CD4-positive, alpha-beta T cell treated with Interleukin-12 subunit alpha and Interleukin-12 subunit beta, for 1 hour (primary cell): ENCODE data around the gene UBE2QL1.
"Not testable (repeated sequence)": the region's sequence is repeated elsewhere in the genome, so short reads cannot be mapped to it uniquely, and the experiment has no call there.

ENCODE experiments used
- DNase-seq: peaks from one replicate; pipeline ENCODE4 v3.0.0-alpha.2; 2020

UBE2QL1 gene

GRCh38 chr5:6501701-6502100 is 53.0 kb downstream of the UBE2QL1 start:
- DNase-seq, result no peak

DNA sequence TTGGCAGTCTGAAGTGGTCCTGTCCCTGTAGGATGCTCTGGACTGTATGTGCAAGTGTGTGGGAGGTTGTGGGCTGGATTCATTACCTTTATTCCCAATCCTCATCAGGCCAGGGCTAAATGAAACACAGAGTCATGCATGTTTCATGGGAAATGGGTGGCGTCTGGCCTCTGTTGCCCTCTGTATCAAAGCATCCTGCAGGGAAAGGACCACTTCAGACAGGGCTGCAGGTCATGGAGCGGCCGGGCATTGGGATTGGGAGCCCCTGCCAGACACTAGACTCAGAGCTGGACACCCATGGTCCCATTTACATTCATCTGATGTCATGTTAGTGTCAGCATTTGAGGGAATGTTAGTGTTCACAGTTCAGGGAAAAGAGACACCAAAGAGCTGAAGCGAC is 53.8 kb downstream of the UBE2QL1 start:
- DNase-seq, result no peak

DNA sequence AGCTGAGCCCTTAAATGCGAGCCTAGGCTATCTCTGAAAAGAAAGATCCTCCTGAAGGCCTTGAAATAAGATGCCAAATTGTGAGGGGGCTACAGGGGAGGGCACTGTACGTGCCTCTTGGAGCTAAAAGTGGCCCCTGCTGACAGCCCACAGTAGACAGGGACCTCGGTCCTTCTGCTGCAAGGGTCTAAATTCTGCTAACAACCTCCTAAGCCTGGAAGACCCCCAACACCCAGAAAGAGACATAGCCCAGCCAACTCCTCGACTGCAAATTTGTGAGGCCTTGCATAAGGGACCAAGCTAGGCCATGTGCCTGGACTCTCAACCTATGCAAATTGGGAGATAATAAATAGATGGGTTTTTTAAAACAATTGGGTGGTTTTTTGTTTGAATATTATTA is 54.7 kb downstream of the UBE2QL1 start:
- no peak for DNase-seq

DNA sequence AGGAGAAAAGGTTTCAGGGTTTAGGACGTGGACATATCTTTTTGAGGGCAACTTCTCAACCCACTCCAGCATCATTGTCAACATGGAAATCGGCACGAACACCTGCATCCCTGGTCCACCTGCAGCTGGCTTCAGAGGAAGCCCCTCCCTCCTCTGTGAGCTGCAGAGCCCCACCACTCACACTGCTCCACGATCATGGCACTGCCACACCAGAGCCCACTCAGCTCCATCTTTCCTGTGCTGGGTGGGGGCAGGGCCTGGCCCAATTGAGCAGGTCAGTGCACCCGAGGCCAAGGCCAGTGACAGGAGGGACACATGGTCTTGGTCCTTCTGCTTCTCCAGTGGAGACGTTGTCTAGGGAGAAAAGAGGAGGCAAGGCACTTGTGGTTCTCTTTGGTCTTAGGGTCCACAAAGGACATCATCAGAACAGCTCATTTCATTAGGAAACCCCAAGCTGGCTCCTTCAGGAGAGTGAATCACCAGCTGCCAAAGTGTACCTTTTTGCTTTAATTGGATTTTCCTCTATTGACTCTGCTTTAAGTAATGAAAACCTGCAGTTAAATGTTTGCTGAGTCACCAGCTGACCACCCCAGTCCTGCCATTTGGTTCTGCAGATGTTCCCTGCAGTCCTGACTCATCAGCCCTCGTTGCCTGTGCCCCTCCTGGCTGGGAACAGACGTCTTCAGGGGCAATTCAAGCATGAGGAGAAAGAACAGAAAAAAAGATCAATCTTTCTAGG is 56.2 kb downstream of the UBE2QL1 start:
- no peak for DNase-seq

- DNase-seq, result no peak
Measured at GRCh38 chr5:6505416-6505755, 56.7 kb downstream of the UBE2QL1 start.

DNA sequence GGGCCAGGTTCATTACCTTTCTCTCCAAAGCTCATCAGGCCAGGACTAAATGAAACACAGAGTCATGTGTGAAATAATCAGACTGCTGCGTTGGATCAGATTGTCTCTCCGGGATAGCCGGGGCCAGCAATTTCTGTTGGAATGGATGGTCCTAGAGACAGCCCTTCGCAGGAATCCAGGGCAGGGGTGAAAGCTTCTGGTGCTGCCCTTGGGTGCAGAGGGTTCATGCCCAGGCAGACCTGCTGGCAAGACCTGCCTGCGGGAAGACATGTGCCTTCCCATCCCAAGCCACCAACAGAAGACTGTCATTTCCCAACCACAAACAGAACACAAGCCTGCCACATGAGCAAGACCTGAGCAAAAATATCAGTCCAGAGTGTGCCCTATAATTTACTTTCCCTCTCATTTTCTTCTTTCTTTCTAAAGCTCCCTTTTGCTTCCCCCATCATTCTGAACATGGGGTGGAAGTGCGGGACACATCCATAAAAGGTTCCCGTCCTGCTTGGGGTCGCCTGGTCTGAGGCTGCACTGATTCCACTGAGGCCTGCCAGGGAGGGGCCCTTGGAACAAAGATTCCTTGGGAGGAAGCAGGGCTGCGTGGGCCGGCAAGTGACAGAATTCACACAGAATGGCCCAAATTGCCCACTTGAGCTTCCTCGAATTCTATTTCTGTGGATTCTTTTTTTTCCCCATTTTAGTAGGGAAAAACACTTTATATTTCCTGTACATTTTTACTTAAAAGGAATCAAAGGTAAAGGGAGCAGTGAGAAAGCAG is 57.3 kb downstream of the UBE2QL1 start:
- no peak for DNase-seq

GRCh38 chr5:6506611-6507010 is 58.0 kb downstream of the UBE2QL1 start:
- no peak for DNase-seq

DNA sequence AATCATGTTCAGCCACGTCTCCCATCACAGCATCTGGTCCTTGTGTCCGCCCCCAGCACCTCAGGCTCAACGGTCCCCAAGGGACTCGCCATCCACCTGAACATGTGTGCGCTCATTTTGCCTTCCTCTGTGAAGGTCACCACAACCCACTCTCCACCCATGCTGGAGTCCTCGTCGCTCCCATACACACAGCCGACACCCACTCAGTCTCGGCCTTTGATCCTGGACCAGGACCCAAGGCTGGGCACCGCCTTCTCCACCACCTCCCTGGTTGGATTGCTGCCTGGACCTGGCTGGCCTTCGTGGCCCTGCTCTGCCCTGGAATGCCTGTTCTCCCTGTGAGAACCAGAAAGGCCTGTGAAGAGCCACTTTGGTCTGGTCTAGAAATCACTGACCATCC is 60.3 kb downstream of the UBE2QL1 start:
- no peak for DNase-seq

GRCh38 chr5:6510132-6510531 is 61.5 kb downstream of the UBE2QL1 start:
- no peak for DNase-seq

DNA sequence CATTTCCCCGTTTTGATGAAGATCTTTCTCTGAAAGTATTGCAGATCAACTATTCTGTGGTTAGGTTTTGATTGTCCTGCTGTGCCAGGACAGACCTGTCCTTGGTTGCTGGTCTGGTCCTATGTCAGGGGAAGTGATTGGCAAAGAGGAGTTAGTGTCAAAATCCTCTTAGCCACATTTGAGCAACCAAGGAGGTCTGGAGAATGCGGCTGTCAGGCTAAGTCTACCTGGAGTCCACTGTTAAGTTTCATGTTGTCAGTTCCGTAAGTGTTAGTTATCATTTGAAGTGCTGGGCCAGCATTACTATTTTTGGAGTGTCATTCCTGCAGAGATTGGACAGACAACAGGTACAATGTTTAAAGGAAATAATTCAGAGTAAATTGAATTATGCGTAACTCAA is 62.3 kb downstream of the UBE2QL1 start:
- no peak for DNase-seq

GRCh38 chr5:6515812-6516211 is 67.2 kb downstream of the UBE2QL1 start:
- not testable (repeated sequence) for DNase-seq

- no peak for DNase-seq
Measured at GRCh38 chr5:6516823-6517222, 68.2 kb downstream of the UBE2QL1 start.

DNA sequence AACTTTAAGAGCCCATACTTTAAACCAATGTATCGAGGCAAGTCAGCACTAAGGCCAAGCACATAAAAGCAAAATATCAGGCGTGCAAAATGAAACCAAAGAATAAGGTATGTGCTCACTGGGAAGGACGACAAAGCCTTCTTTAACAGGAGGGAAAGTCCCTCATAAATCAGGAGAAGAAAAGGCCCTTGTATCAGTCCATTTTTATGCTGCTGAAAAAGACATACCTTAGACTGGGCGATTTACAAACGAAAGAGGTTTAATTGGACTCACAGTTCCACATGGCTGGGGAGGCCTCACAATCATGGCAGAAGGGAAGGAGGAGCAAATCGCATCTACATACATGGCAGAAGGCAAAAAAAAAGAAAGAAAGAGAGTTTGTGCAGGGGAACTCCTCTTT is 68.9 kb downstream of the UBE2QL1 start:
- no peak for DNase-seq

DNA sequence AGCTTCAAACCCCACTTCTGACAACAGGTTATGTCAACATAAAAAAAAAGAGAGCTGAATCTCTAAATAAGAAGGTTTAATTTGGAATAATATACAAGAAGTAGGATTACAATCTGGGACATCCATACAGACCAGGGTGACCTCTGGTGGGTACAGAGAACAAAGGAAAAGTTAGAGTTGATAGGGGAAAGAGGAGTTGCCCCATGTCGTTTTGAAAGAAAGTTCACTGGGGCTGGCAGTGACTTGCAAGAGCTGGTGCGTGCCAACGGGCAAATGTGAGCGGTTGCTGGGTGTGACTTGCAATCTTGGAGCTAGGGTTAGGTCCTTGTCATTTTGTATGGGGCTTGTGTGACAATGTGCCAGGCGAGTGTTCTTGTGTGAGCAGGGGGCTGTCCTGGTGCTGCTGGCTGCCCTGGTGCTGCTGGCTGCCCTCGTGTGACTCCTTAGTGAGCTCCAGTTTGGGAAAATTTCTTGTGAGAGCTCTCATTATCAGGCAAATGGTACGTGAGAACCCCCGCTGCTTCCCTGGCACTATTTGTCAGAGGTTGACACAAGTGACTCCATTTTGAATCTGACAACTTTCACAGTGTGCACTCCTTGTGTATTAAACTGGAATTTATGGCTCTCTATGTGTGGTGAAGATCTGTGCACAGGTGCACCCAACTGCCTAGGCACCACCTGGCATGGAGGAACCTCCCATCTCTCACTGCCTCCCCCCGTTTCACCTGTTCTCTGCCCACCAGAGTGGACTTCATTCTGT is 69.8 kb downstream of the UBE2QL1 start:
- no peak for DNase-seq

GRCh38 chr5:6520201-6520600 is 71.5 kb downstream of the UBE2QL1 start:
- DNase-seq, result no peak

DNA sequence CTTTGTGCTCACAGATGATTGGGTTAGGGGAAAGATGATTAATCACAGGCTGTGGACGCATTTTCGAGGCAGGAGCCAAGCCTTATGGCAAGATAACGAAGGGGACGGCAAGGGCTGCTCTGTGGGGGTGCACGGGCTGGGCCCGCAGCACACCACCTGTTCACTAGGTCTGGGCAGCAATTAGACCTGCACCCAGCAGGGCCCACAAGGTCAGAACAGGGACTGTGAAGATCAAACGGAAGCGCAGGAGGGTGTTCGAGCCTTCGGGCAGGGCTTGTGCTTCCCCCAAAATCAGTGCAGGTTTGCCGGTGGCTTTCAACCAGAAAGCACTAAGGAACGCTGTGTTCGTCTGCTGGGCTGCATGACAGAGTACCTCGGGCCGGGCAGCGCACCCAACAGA is 73.7 kb downstream of the UBE2QL1 start:
- DNase-seq, result no peak

DNA sequence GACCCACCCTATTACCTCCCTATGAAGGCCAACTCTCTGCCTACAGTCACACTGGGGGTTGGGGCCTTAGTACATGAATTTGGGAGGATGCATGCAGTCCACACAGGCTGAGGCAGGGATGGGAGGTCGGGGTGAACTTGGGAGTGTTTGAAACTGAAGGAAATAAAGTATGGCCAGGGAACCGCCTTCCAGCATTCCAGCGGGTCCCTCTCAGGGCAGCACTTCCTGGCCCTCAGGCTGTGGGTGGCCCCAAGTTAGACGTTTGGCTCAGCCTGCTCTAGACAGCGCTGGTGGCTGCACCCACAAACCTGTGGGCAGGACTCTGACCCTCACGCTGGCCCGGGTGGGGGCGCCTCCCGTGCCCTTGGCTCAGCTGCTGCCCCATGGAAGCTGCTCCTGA is 74.3 kb downstream of the UBE2QL1 start:
- no peak for DNase-seq

DNA sequence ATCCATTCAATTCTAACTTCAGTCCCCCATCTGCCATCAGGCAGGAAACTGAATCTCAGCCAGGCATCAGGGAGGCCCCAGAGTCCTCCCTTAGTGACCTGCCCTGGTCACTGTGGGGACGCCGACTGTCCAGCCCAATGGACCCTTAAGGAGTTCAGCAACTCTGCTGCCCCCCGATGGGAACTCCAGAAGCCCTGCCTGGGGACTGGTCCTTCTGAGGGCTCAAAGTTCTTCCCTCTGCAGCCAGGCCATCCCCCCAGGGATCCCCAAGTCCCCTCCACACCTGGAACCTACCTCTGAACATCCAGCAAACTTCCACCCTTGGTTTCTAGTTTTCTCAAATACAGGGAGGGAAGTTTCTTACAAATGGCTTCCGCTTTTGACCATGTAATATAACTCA is 76.8 kb downstream of the UBE2QL1 start:
- DNase-seq, result no peak

DNA sequence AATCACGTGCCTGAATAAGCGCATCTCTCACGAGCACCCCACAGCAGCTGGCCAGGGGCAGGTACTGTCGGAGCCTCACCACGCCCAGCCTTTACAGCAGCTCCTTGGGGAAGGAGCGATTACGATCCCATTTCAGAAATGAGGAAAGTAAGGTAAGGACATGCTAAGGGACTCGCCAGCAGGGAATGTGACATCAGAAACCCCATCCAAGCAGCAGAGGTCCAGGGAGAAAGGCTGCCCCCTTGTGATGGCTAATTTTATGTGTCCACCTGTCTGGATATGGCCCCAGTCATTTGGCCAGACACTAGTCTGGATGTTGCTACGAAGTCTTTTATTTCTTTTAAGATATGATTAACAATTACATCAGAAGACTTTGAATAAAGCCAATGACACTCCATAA is 77.3 kb downstream of the UBE2QL1 start:
- DNase-seq, result no peak

DNA sequence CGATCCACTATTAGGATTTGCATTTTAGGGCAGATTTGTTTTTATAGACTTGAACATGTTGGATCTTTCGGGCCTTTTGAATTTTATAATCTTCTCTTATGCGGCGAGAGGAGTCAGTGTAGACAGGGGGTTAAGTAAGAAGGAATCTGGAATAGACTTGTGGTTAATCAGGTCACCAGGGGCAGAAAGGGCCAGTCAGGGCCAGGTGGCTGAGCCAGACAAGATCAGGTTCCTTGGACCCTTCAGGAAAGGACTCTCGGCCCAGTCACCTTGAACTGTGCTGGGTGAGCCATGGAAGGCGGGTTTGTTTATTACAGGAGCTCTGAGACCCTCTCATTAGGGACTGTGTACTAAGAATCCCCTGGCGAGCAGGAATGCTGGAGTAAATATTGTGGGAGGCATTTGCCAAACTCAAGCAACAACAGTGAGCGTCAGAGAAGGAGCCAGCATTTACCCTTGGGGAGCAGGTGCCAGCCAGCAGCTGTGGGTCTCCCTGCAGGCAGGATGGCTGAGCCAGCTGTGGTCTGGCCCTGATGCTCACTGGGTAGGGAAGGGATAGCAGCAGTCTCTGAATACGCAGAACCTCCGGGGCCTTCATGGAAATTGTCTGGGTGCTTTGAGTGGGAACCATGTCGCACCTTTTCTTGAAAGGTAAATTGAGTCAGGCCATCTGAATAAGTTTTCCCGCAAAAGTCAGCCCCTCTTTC is 79.2 kb downstream of the UBE2QL1 start:
- no peak for DNase-seq

DNA sequence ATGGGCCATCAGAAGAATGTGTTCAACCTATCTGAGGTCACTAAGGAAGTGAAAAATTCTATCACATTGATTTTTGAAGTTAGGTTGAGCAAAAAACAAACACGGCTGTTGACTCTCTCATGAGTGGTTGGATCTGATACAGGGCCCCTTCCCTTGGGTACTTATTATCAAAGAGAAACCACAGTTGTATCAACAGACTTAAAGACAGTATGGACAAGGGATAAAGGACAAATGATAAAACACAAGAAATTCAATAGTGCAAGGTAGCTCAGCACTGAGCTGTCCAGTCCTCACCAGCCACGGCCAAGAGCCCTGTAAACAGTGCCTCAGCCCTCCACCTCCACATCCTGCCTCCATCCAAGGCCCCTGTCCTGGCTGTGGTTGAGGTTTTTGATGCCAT is 86.9 kb downstream of the UBE2QL1 start:
- DNase-seq, result no peak

DNA sequence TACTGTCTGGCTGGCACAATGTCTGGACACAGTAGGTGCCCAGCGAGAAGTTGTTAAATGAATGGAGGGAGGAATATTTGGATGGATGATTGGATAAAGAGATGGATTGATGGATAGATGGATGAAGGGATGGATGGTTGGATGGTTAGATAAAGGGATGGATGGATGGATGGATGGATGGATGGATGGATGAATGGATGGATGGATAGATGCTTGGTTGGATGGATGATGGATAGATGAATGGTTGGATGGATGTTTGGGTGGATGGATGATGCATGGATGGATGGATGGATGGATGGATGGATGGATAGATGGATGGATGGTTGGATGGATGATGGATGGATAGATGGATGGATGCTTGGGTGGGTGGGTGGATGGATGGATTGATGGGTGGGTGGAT is 90.4 kb downstream of the UBE2QL1 start:
- DNase-seq, result no peak

DNA sequence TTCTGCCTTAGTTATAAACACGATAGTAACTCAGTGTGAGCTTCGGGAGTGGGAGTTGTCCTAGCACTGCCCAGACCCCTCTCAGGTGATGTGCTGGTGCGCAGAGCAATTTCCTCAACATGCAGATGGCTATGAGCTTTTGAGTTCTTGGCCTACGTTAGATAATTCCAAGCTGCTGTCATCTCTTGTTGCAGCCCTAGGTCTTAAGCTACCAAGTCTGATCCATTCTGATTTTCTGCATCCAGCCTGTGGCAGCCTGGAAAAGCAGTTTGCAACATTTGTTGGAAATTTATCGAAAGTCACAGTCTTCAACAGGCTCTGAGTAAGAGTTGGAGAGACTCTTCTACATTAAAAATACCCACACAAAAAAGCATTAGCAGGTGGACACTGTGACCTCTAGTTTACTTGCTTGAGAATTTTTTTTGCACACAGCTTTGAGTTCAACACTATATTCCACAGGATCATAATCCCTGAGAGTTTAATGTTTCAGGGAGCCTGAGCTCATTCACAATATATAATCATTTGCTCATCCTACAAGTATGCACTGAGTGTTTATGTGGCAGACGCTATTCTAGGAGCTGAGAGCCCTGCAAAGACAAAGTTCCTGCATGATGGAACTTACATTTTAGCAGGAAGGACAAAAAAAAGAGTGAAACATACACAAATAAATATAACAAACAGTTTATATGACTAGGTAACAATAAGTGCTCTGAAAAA is 91.6 kb downstream of the UBE2QL1 start:
- DNase-seq, result no peak
